ENCODE data around the gene GET4. TPM values are rescaled to one million over a fixed set of nuclear protein-coding genes. Genes with fewer than 3 reads are reported as not detected.

Gene GET4
- total and polyA plus RNA-seq, 12 donors = 38.3 to 190 (median 69.4) TPM

GRCh38 chr7:833601-834258 is 42.6 kb upstream of the GET4 start:
- no peak for DNase-seq
- Histone ChIP-seq H3K9me3 (replicated peaks in 1 of 3) (no peaks in the 10 kb centered on the region), H3K4me1 (replicated peaks in 1 of 2) (peaks cover 17 to 48% of the 10 kb centered on the region in 2 donors), H3K36me3 (replicated peaks in 1 of 2) (peaks cover 0 to 7% of the 10 kb centered on the region in 2 donors), H3K4me3 (no peak overlapping the region), H3K27me3 (no peaks in the 10 kb centered on the region), H3K27ac (peak overlapping the region in 2 of 5 donors; percentile 32 to 36)
- WGBS, 4 donors = 80 to 83% (median 82%) methylated on average over 8 of the region's 8 CpGs
- intact Hi-C loops (cut with DNase I) = loop anchor here in 1 of 2 donors (5.0 kb wide), 1 partner anchor 34 kb away; no protein-coding TSS in a partner anchor
- no peak for TF ChIP-seq CTCF (IDR thresholded peaks at IDR 0.05)
- no peak for TF ChIP-seq POLR2A (IDR thresholded peaks at IDR 0.05)

GRCh38 chr7:834277-834676 is 42.1 kb upstream of the GET4 start:
- TF ChIP-seq CTCF (IDR thresholded peaks at IDR 0.05) (no peak), POLR2A (IDR thresholded peaks at IDR 0.05) (no peak)
- Histone ChIP-seq H3K4me3 (no peak overlapping the region), H3K9me3 (replicated peaks in 1 of 3) (no peaks in the 10 kb centered on the region), H3K27ac (peak overlapping the region in 2 of 5 donors; percentile 32 to 36), H3K4me1 (replicated peaks in 1 of 2) (peaks cover 17 to 48% of the 10 kb centered on the region in 2 donors), H3K36me3 (replicated peaks in 1 of 2) (peaks cover 0 to 13% of the 10 kb centered on the region in 2 donors), H3K27me3 (no peaks in the 10 kb centered on the region)
- DNase-seq = no peak
- intact Hi-C loops (cut with DNase I) = loop anchor here in 1 of 2 donors (5.0 kb wide), 1 partner anchor 33 kb away; no protein-coding TSS in a partner anchor
- 64 to 79% (median 67%) methylated on average over 12 of the region's 12 CpGs for WGBS, 4 donors

- H3K9me3 ChIP-seq (replicated peaks in 1 of 3) = no peaks in the 10 kb centered on the region
- intact Hi-C loops (cut with DNase I) = no loop called here
- H3K36me3 ChIP-seq (replicated peaks in 1 of 2) = peaks cover 0 to 17% of the 10 kb centered on the region in 2 donors
- no peak for DNase-seq
- peaks cover 17 to 45% of the 10 kb centered on the region in 2 donors for H3K4me1 ChIP-seq (replicated peaks in 1 of 2)
- H3K27me3 ChIP-seq = no peaks in the 10 kb centered on the region
- TF ChIP-seq CTCF (IDR thresholded peaks at IDR 0.05) (no peak), POLR2A (IDR thresholded peaks at IDR 0.05) (no peak)
- H3K4me3 ChIP-seq = no peak overlapping the region
- WGBS, 4 donors = 95 to 99% (median 98%) methylated on average over 12 of the region's 12 CpGs
- no peak overlapping the region for H3K27ac ChIP-seq
These were observed 41.3 kb upstream of the GET4 start for GRCh38 chr7:835021-835420.

GRCh38 chr7:835485-836401 is 40.6 kb upstream of the GET4 start:
- Histone ChIP-seq H3K27ac (peak overlapping the region in 2 of 5 donors; percentile 38 to 55), H3K4me1 (replicated peaks in 1 of 2) (peaks cover 13 to 38% of the 10 kb centered on the region in 2 donors), H3K9me3 (replicated peaks in 1 of 3) (no peaks in the 10 kb centered on the region), H3K27me3 (no peaks in the 10 kb centered on the region), H3K4me3 (no peak overlapping the region), H3K36me3 (replicated peaks in 1 of 2) (peaks cover 0 to 21% of the 10 kb centered on the region in 2 donors)
- intact Hi-C loops (cut with DNase I) = no loop called here
- 73 to 81% (median 77%) methylated on average over 24 to 27 of the region's 27 CpGs for WGBS, 4 donors
- no peak for DNase-seq
- TF ChIP-seq CTCF (IDR thresholded peaks at IDR 0.05) (no peak), POLR2A (IDR thresholded peaks at IDR 0.05) (no peak)

Measured in adrenal gland (tissue), 12 donors.